H1 (cell line): ENCODE data around the gene ZNF469. TPM values are rescaled to one million over a fixed set of nuclear protein-coding genes. Genes with fewer than 3 reads are reported as not detected.

Experiments
- CTCF ChIA-PET: fragments of 300-600 bp; sonication (Branson Sonifier 250); formaldehyde crosslinking; loops from one replicate; lab custom pipeline; 2021; ENCODE audit not compliant: partially characterized antibody; lab: Charles Lee
- POLR2A ChIA-PET: fragments of 300-600 bp; sonication (Branson Sonifier 250); formaldehyde crosslinking; loops from one replicate; lab custom pipeline; 2021; ENCODE audit warnings: inconsistent platforms; ENCODE audit not compliant: partially characterized antibody; lab: Charles Lee
- DNase-seq, 2 experiments: peaks; one replicate each; pipeline versions ENCODE4 v3.0.0 to v3.0.0-alpha.2; 2010 to 2022; ENCODE audit warnings: low spot score in 2 of 2, low read depth in 1 of 2, mixed read lengths in 1 of 2
- FAIRE-seq: peaks from 2 replicates; lab custom pipeline; 2011; peaks lifted over from hg19 to GRCh38; lab: Jason Lieb, UNC
- H2AFZ ChIP-seq: 2 replicates; pipeline ENCODE4 v1.8.1; 2012; ENCODE audit warnings: low read length, inconsistent platforms
- H2AK5ac ChIP-seq: 2 replicates; pipeline ENCODE4 v1.6.1; 2013; ENCODE audit warnings: low read depth, low read length
- H2BK120ac ChIP-seq: replicated peaks from 2 replicates; pipeline ENCODE3; 2013; ENCODE audit warnings: low read depth, low read length, inconsistent platforms
- H2BK12ac ChIP-seq: 2 replicates; pipeline ENCODE4 v1.6.1; 2013; ENCODE audit warnings: low read depth, low read length
- H2BK15ac ChIP-seq: 2 replicates; pipeline ENCODE4 v1.6.1; 2013; ENCODE audit warnings: low read length
- H2BK20ac ChIP-seq: 2 replicates; pipeline ENCODE4 v1.6.1; 2013; ENCODE audit warnings: low read length
- H2BK5ac ChIP-seq: 2 replicates; pipeline ENCODE4 v1.6.1; 2013; ENCODE audit warnings: low read depth, low read length
- H3K14ac ChIP-seq: 2 replicates; pipeline ENCODE4 v1.6.1; 2013; ENCODE audit warnings: inconsistent platforms; ENCODE audit not compliant: insufficient read length
- H3K18ac ChIP-seq: 2 replicates; pipeline ENCODE4 v1.6.1; 2013; ENCODE audit warnings: low read length; ENCODE audit errors: extremely low read depth
- H3K23ac ChIP-seq: 2 replicates; pipeline ENCODE4 v1.6.1; 2013; ENCODE audit warnings: inconsistent platforms; ENCODE audit not compliant: insufficient read length
- H3K23me2 ChIP-seq: 2 replicates; pipeline ENCODE4 v1.6.1; 2013; ENCODE audit warnings: low read depth, low read length
- H3K27ac ChIP-seq: 2 replicates; pipeline ENCODE4 v1.6.1; 2011; ENCODE audit warnings: low read depth, low read length, inconsistent platforms
- H3K27me3 ChIP-seq, 4 experiments: replicated peaks in 1 of 4; 1 replicate in 1 of 4; 2 replicates in 3 of 4; pipeline versions ENCODE4 v1.6.1 to v1.8.1; 2011 to 2013; ENCODE audit warnings: low read length in 3 of 4, mild to moderate bottlenecking in 3 of 4, inconsistent platforms in 2 of 4, mixed read lengths in 2 of 4, moderate library complexity in 1 of 4; ENCODE audit not compliant: control insufficient read depth in 3 of 4, insufficient read depth in 3 of 4; ENCODE audit errors: extremely low read depth in 1 of 4
- H3K36me3 ChIP-seq, 4 experiments: 2 replicates each; pipeline versions ENCODE4 v1.6.1 to v1.8.1; 2011 to 2013; ENCODE audit warnings: mild to moderate bottlenecking in 4 of 4, low read length in 3 of 4, moderate library complexity in 2 of 4, control low read depth in 1 of 4, inconsistent platforms in 1 of 4; ENCODE audit not compliant: insufficient read depth in 4 of 4, control insufficient read depth in 2 of 4
- H3K4ac ChIP-seq: replicated peaks from 2 replicates; pipeline ENCODE3; 2013; ENCODE audit warnings: low read length, low read depth, mixed read lengths, inconsistent platforms; ENCODE audit not compliant: insufficient read length
- H3K4me1 ChIP-seq, 4 experiments: replicated peaks in 1 of 4; 1 replicate in 1 of 4; 2 replicates in 3 of 4; pipeline versions ENCODE4 v1.6.1 to v1.8.1; 2011 to 2013; ENCODE audit warnings: low read length in 3 of 4, inconsistent platforms in 2 of 4, mixed read lengths in 1 of 4; ENCODE audit not compliant: insufficient read depth in 4 of 4, control insufficient read depth in 3 of 4
- H3K4me2 ChIP-seq, 2 experiments: 2 replicates each; pipeline versions ENCODE4 v1.6.1 to v1.8.1; 2011 to 2013; ENCODE audit warnings: low read depth in 2 of 2, low read length in 2 of 2, control low read depth in 1 of 2, inconsistent platforms in 1 of 2, mild to moderate bottlenecking in 1 of 2; ENCODE audit not compliant: insufficient read depth in 1 of 2
- H3K4me3 ChIP-seq, 4 experiments: fragments of 200-600, 300-600 bp in 1 of 4; sonication (generic), shearing (Covaris generic), sonication (Bioruptor Twin) in 1 of 4; 2 replicates each; pipeline versions ENCODE4 v1.5.1 to v1.8.1; 2011 to 2016; ENCODE audit warnings: low read length in 4 of 4, low read depth in 3 of 4, control low read depth in 2 of 4, inconsistent platforms in 2 of 4, mild to moderate bottlenecking in 2 of 4, mixed read lengths in 1 of 4, moderate library complexity in 1 of 4; ENCODE audit not compliant: insufficient read depth in 2 of 4; ENCODE audit errors: extremely low read depth in 1 of 4
- H3K56ac ChIP-seq: replicated peaks from 2 replicates; pipeline ENCODE3; 2013; ENCODE audit warnings: low read depth, mild to moderate bottlenecking, mixed read lengths, low read length, inconsistent platforms; ENCODE audit not compliant: insufficient read length
- H3K79me1 ChIP-seq: 2 replicates; pipeline ENCODE4 v1.6.1; 2013; ENCODE audit warnings: low read depth, low read length, control low read depth
- H3K79me2 ChIP-seq, 2 experiments: 2 replicates each; pipeline versions ENCODE4 v1.6.1 to v1.8.1; 2012 to 2013; ENCODE audit warnings: low read length in 2 of 2, mild to moderate bottlenecking in 2 of 2, inconsistent platforms in 1 of 2; ENCODE audit not compliant: insufficient read depth in 2 of 2, control insufficient read depth in 1 of 2
- H3K9ac ChIP-seq, 4 experiments: replicated peaks in 1 of 4; 1 replicate in 1 of 4; 2 replicates in 3 of 4; pipeline versions ENCODE4 v1.6.1 to v1.8.1; 2011 to 2013; ENCODE audit warnings: low read depth in 3 of 4, low read length in 3 of 4, control low read depth in 2 of 4, mild to moderate bottlenecking in 2 of 4, moderate library complexity in 2 of 4, inconsistent platforms in 1 of 4; ENCODE audit errors: extremely low read depth in 1 of 4
- H3K9me3 ChIP-seq, 2 experiments: 2 replicates each; pipeline versions ENCODE4 v1.6.1 to v1.8.1; 2012 to 2013; ENCODE audit warnings: mild to moderate bottlenecking in 2 of 2, moderate library complexity in 2 of 2, control low read depth in 1 of 2, inconsistent platforms in 1 of 2, low read depth in 1 of 2, low read length in 1 of 2, mixed read lengths in 1 of 2; ENCODE audit not compliant: insufficient read depth in 2 of 2
- H4K20me1 ChIP-seq, 2 experiments: replicated peaks in 1 of 2; 2 replicates each; pipeline versions ENCODE3 to v1.8.1; 2011 to 2013; ENCODE audit warnings: inconsistent platforms in 2 of 2, low read length in 2 of 2, mild to moderate bottlenecking in 1 of 2; ENCODE audit not compliant: insufficient read depth in 2 of 2, control insufficient read depth in 1 of 2
- H4K5ac ChIP-seq: 2 replicates; pipeline ENCODE4 v1.6.1; 2013; ENCODE audit warnings: low read length, low read depth, mixed read lengths, inconsistent platforms; ENCODE audit not compliant: insufficient read length
- H4K8ac ChIP-seq: 2 replicates; pipeline ENCODE4 v1.8.0; 2013; ENCODE audit warnings: mild to moderate bottlenecking, moderate library complexity, low read length, inconsistent platforms; ENCODE audit not compliant: insufficient read depth; ENCODE audit errors: extremely low read depth
- H4K91ac ChIP-seq: replicated peaks from 2 replicates; pipeline ENCODE3; 2013; ENCODE audit warnings: low read length, mixed read lengths, inconsistent platforms; ENCODE audit not compliant: insufficient read length
- CEBPB ChIP-seq: IDR thresholded peaks from 2 replicates; pipeline ENCODE4 v1.6.1; 2012; ENCODE audit warnings: low read depth, low read length
- EZH2 ChIP-seq: fragments of 200-600 bp; sonication (generic); IDR thresholded peaks from 2 replicates; pipeline ENCODE4 v1.7.1; 2012; ENCODE audit warnings: low read depth, mild to moderate bottlenecking, moderate library complexity, low read length, inconsistent platforms; ENCODE audit not compliant: severe bottlenecking
- RNF2 ChIP-seq: fragments of 200-900, 300-1000 bp; sonication (generic); IDR thresholded peaks from 2 replicates; pipeline ENCODE4 v1.7.1; 2016; ENCODE audit warnings: borderline replicate concordance, low read depth, mild to moderate bottlenecking, antibody characterized with exemption, low read length; ENCODE audit not compliant: poor library complexity, severe bottlenecking; ENCODE audit errors: missing control alignments
- SIX5 ChIP-seq: IDR thresholded peaks from 2 replicates; pipeline ENCODE4 v1.6.1; 2011; ENCODE audit warnings: mild to moderate bottlenecking, low read depth, low read length
- SP4 ChIP-seq: IDR thresholded peaks from 2 replicates; pipeline ENCODE4 v1.6.1; 2012; ENCODE audit warnings: low read length, inconsistent platforms
- TCF12 ChIP-seq: IDR thresholded peaks from 2 replicates; pipeline ENCODE4 v1.6.1; 2011; ENCODE audit warnings: low read depth, mild to moderate bottlenecking, low read length
- TEAD4 ChIP-seq: IDR thresholded peaks from 2 replicates; pipeline ENCODE4 v1.6.1; 2012; ENCODE audit warnings: low read depth, low read length, inconsistent platforms, mixed read lengths
- WGBS, 2 experiments: shearing (Covaris generic) in 1 of 2; methylation state at CpG; one replicate each; pipeline versions ENCODE4 v1.1.6 to v1.1.7; 2013 to 2015; ENCODE audit warnings: low lambda C conversion rate in 2 of 2, mixed read lengths in 2 of 2, inconsistent platforms in 1 of 2, low coverage in 1 of 2, missing lambda C conversion rate in 1 of 2; ENCODE audit not compliant: insufficient replicate concordance in 2 of 2, insufficient coverage in 1 of 2, insufficient read length in 1 of 2; ENCODE audit errors: extremely low coverage in 1 of 2, missing lambda C conversion rate in 1 of 2; 5-methylcytosine and 5-hydroxymethylcytosine counted together
- polyA plus RNA-seq, 7 experiments: library from polyadenylated mRNA; depleted of rRNA in 3 of 7; stranded (reverse) in 5 of 7; unstranded in 2 of 7; fragments of >200 nt in 5 of 7; fragments of 200-250 nt in 2 of 7; gene quantifications; 1 replicate in 5 of 7; 2 replicates in 1 of 7; 4 replicates in 1 of 7; pipeline versions ENCODE4 v1.2.1 to v1.2.3, GENCODE V29; 2011 to 2013; ENCODE audit warnings: missing spikeins in 2 of 7, mixed read lengths in 2 of 7
- total RNA-seq: library from RNA; stranded (reverse); fragmentation: NEBNext Ultra II Directional; extraction: Animal tissue kit (Norgen Biotek cat#: 25700); gene quantifications from 2 replicates; pipeline ENCODE4 v1.2.1, GENCODE V29; 2021

Gene ZNF469
- total and polyA plus RNA-seq, 2 of the 8 experiments (the other 6 are each of a cell fraction or from before 2014, with no cell fraction given) = 0.30 to 1.8 TPM

- 91% methylated on average over 24 of the region's 24 CpGs; no CpG with 5 or more reads in 1 of the 2 experiments for WGBS, 2 experiments
- Histone ChIP-seq H2AFZ (no peak overlapping the region), H3K79me1 (no peaks in the 10 kb centered on the region), H4K91ac (no peak overlapping the region), H4K20me1 (peaks cover 0 to 10% of the 10 kb centered on the region in 2 experiments), H2BK20ac (no peak overlapping the region), H2BK120ac (no peak overlapping the region), H3K4ac (no peak overlapping the region), H3K14ac (no peak overlapping the region), H3K36me3 (no peaks in the 10 kb centered on the region), H4K8ac (no peak overlapping the region)
- POLR2A ChIA-PET = interaction anchor here (1.1 kb wide), 1 partner anchor 60 kb away, joined by 3 read pairs; no protein-coding TSS in a partner anchor
- TF ChIP-seq RNF2 (no peak), TCF12 (no peak), TEAD4 (no peak), CEBPB (no peak), EZH2 (no peak), SP4 (no peak), SIX5 (no peak)
- TF ChIP-seq, all 59 proteins: peak for 0
- Histone ChIP-seq H3K9ac (no peak overlapping the region), H3K27me3 (peaks cover 0 to 3% (median under 1%) of the 10 kb centered on the region in 4 experiments; a peak in 3 of 7 replicates), H2BK5ac (no peak overlapping the region), H3K23ac (no peak overlapping the region), H4K5ac (no peak overlapping the region), H3K4me2 (no peak overlapping the region), H3K18ac (no peak overlapping the region; the same call in 1 of the 2 replicates), H3K56ac (no peak overlapping the region), H2BK15ac (no peak overlapping the region), H3K4me1 (no peaks in the 10 kb centered on the region), H3K9me3 (peaks cover 0 to 10% of the 10 kb centered on the region in 2 experiments; a peak in 1 of 4 replicates), H3K4me3 (no peak overlapping the region), H3K79me2 (no peaks in the 10 kb centered on the region), H3K27ac (no peak overlapping the region), H2AK5ac (no peak overlapping the region), H2BK12ac (no peak overlapping the region), H3K23me2 (peaks cover 15% of the 10 kb centered on the region)
- CTCF ChIA-PET = interaction anchor here (0.7 to 0.9 kb wide), 2 partner anchors 59 to 64 kb away, joined by 3 to 4 read pairs; no protein-coding TSS in a partner anchor
- DNase-seq (no peak), FAIRE-seq (no peak)
These were observed 7.4 kb upstream of the ZNF469 start for GRCh38 chr16:88375236-88375975.
